Kasumi-1 (cell line): ENCODE measurements around the gene VPS11.
"Not testable (repeated sequence)": the region's sequence is repeated elsewhere in the genome, so short reads cannot be mapped to it uniquely, and the experiment has no call there.

Source experiments
- DNase-seq, 2 experiments: peaks; one replicate each; lab custom pipeline; 2025; lab: John Stamatoyannopoulos, UW

VPS11 gene

GRCh38 chr11:119038884-119039283 is 28.7 kb upstream of the VPS11 start:
- DNase-seq: no peak

DNA sequence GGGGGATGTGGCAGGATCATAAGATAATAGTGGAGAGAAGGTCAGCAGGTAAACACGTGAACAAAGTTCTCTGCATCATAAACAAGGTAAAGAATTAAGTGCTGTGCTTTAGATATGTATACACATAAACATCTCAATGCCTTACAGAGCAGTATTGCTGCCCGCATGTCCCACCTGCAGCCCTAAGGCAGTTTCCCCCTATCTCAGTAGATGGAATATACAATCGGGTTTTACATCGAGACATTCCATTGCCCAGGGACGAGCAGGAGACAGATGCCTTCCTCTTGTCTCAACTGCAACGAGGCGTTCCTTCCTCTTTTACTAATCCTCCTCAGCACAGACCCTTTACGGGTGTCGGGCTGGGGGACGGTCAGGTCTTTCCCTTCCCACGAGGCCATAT is 28.1 kb upstream of the VPS11 start:
- not testable (repeated sequence) for DNase-seq

DNA sequence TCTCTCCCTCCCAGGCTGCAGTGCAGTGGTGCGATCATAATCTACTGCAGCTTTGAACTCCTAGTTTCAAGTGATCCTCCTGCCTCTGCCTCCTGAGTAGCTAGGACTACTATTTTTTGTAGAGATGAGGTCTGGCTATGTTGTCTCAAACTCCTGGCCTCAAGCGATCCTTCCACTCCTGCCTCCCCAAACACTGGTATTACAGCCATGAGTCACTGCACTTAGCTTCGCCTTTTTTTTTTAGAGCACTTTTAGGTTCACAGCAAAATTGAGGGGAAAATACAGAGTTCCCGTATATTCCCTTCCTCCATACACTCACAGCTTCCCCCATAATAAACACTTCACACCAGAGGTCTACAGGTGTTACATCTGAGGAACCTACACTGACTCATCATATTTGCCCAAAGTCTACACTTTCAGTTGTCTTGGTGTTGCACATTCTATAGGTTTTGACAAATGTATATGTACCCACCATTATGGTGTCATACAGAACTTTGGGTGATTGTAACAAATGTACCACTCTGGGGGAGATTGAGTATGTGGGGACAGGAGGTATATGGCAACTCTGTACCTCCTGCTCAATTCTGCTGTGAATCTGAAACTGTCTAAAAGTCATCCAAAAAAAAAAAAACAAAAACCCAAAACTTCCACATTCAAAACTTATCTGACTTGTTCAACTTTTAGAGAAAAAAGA is 25.6 kb upstream of the VPS11 start:
- DNase-seq: no peak

DNA sequence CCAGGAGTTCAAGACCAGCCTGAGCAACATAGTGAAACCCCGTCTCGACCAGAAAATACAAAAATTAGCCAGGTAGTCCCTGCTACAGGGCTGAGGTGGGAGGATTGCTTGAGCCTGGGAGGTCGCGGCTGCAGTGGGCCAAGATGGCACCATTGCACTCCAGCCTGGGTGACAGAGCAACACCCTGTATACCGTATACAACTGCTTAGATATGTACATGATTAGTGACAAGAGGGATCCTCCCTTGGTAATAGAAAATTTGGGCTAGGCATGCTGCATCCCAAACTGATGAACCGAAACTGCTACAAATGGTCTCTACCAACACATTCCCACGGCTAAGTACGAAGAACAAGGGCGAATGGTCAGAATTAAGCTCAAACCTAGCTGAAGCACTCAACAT is 24.7 kb upstream of the VPS11 start:
- DNase-seq: no peak

DNA sequence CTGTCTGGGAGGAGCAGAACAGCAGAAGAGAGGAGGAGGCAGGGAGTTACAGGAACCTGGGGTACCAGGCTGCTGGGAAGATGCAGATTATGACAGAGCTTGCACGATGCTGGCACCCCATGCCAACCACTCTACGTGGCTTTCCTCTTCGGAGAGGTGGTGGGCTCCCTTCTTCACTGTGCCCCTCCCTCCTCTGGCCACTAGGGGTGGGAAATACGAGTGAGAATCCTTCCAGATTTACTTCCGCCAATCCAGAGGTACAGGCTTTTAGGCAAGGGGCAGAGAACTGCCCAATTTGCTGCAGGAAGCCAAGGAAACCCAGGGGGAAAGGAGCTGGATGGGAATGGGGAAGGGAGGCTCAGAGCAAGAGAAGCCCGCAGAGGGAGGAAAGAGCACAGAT is 22.9 kb upstream of the VPS11 start:
- DNase-seq: peak in 1 of 2 experiments; percentile 6

- DNase-seq: no peak
Measured at GRCh38 chr11:119046489-119046888, 21.1 kb upstream of the VPS11 start.

DNA sequence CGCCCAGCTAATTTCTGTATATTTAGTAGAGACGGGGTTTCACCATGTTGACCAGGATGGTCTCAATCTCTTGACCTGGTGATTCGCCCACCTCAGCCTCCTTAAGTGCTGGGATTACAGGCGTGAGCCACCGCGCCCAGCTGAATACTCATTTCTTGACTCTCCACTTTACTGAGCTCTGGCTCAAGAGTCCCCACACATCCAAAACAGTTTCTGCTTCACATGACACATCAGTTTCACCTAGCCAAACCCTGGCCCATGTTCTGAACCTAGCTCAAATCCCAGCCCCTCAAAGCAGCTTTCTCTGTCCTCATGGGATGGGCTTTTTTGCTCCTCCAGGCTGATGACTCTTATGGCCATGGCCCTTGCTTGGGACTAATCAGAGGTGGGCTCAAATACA is 20.4 kb upstream of the VPS11 start:
- DNase-seq: no peak

DNA sequence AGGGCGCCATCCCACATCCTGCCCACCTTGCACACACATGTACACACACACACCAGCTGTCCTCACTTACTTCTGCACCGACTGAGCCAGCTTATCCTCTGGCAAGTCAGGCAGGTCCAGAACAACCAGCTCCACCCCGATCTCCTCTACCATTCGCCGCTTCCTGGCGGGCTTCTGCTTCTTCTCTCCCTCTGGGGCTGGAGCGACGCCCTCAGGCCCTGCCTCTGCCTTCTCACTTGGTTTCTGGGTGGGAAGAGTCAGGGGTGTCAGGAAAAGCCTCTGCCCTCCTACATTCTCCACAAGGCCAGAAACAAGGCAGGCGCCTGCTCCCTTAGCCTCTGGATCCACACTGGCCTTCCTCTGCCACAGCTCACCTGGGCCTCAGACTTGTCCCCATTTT is 19.0 kb upstream of the VPS11 start:
- no peak for DNase-seq

DNA sequence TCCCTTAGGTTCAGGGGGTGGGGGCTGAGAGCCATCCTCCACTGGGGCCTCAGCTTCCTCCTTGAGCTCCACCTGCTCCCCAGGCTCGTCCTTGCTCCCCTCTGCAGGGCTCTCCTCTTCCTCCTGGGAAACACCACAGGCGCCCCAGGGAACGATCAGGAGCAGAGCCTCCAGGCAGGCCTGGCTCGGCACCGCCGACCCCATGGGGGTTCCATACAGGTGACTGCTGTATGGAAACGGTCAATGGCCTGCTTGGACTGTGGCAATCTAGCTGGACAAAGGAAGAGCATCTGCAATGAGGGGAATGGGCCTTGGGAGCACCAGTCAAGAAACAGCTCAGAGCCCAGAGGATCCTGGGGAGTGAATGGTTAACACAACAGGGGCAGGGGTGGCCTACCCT is 18.5 kb upstream of the VPS11 start:
- DNase-seq: no peak

DNA sequence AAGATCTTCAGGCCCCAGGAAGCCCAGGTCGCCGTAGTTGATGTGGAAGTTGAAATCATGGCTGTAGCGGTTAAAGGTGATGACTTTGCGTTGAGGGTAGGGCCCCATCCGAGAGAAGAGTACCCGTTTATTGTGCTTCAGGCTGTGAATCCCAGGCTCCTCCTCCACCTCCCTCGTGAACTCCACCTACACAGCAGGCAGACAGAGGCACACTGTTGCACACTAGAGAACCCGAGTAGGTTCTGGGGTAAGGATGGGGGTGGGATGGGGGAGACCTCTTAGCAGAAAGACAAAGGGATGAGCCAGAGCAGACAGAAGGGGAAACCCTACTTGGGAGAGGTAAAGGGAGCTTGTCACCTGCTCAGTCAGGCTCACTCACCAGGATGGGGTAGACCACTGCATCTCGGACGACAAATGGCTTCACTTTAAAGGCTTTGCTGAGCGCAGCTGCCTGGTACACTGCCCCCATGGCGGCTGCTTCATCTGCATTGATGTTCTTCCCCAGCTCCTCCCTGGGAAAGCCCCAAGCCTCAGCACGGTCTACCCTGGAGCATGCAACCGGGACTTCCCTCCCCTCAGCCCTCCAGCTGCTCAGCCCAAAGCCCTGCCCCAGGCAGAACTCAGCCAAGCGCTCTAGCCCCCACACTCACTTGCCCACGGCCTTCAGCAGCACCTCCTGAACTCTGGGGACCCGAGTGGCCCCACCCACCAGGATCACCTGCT is 16.0 kb upstream of the VPS11 start:
- DNase-seq: no peak

- no peak for DNase-seq
Measured at GRCh38 chr11:119052163-119052814, 15.3 kb upstream of the VPS11 start.

DNA sequence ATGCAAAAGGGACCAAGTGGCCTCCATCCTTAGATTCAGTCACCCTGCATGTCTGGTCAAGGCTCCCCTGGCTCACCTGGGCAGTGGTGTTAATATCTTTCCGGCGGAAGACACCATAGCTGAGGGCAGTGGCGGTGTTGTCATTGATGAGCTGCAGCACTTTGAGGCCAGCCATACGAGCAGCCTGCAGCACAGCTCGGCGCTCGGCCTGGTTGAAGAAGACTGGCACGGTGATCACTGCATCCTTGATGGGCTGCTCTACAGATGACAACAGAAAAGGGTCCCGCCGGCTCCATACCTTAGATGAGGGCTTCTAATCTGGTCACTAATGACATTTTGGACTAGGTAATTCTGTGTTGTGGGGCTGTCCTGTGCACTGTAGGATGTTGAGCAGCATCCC is 13.2 kb upstream of the VPS11 start:
- no peak for DNase-seq

- DNase-seq: peak; percentile 63 to 76
Measured at GRCh38 chr11:119055901-119056300, 11.7 kb upstream of the VPS11 start.

DNA sequence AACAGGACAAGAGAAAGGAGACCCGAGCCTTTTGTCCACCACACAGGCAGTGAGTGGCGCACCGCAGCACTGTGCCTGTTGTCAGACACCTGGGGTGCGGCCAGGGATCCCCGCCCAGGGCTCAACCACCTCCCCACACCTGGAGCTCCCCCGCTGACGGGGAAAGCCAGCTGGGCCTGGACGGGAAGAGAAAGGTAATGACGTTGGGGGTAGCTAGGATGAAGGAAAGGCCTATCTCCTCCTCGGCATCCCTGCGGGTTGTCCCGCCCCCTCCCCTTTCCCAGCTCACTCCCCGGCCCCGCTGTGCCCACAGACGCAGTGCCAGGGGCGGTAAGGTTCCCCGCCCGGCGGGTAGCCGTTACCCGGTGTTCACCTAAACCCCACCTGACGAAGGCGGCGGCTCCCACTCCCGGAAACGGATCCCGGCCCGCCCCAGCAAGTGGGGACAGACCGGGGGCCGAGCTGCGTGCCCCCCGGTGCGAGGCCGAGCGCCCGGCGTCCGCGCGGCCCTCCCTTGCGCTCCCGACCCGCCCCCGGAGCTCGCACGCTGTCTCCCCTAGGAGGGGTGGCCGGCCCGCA is 11.1 kb upstream of the VPS11 start:
- no peak for DNase-seq

- DNase-seq: peak; percentile 94
Measured at GRCh38 chr11:119057000-119057769, 10.4 kb upstream of the VPS11 start, which contains the start of gene HYOU1. Gene HYOU1 (minus strand): TSS chr11:119057205. CDS start chr11:119056160, 1,045 bp downstream.

DNA sequence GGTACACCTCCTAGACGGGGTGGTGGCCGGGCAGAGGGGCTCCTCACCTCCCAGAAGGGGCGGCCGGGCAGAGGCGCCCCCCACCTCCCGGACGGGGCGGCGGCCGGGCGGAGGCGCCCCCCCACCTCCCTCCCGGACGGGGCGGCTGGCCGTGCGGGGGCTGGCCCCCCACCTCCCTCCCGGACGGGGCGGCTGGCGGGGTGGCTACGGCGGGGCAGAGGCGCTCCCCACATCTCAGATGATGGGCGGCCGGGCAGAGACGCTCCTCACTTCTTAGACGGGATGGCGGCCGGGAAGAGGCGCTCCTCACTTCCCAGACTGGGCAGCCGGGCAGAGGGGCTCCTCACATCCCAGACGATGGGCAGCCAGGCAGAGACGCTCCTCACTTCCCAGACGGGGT is 8.5 kb upstream of the VPS11 start:
- not testable (repeated sequence) for DNase-seq

GRCh38 chr11:119061256-119061655 is 6.4 kb upstream of the VPS11 start:
- no peak for DNase-seq

DNA sequence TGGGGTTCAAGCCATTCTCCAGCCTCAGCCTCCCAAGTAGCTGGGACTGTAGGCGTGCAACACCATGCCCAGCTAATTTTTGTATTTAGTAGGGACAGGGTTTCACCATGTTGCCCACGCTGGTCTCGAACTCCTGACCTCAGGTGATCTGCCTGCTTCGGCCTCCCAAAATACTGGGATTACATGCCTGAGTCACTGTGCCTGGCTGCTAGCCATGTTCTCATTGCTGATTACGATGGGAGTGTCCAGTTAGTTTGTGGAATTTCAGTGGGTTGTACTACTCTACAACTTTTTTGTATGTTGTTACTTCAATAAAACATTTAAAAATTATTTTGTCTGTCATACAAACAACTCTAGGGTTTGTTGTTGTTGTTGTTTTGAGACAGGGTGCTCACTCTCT is 4.8 kb upstream of the VPS11 start:
- DNase-seq: no peak

- DNase-seq: peak; percentile 77 to 83
Measured at GRCh38 chr11:119065369-119065768, 2.2 kb upstream of the VPS11 start.

- DNase-seq: no peak
Measured at GRCh38 chr11:119077839-119078238, 10.2 kb downstream of the VPS11 start.

DNA sequence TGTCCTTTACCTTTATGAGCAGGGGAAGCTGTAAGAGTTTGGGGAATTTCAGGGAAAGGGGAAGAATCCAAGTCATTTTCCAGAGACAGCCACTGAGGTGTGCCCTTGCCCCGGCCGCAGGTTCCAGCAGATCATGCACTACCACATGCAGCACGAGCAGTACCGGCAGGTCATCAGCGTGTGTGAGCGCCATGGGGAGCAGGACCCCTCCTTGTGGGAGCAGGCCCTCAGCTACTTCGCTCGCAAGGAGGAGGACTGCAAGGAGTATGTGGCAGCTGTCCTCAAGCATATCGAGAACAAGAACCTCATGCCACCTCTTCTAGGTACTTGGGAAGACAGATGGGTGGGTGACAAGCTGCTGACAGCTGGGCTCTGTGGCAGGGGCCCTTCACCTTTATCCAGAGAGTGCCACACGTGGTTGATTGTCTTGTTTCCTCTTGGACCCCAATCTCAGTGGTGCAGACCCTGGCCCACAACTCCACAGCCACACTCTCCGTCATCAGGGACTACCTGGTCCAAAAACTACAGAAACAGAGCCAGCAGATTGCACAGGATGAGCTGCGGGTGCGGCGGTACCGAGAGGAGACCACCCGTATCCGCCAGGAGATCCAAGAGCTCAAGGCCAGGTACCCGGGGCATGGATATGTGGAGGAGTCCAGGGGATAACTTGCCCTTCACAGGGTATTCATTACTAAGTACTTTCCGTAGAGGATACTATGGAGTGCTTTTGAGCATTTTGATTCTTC is 11.2 kb downstream of the VPS11 start:
- DNase-seq: no peak
